GM21717 (cell line): ENCODE data around the gene USP11.

Experiments used
- ATAC-seq: cut with Tn5 transposase; IDR thresholded peaks from one replicate; pipeline ENCODE4 v1.9.1; 2021; ENCODE audit warnings: mild to moderate bottlenecking, moderate library complexity; ENCODE audit not compliant: unreplicated experiment

The USP11 gene

DNA sequence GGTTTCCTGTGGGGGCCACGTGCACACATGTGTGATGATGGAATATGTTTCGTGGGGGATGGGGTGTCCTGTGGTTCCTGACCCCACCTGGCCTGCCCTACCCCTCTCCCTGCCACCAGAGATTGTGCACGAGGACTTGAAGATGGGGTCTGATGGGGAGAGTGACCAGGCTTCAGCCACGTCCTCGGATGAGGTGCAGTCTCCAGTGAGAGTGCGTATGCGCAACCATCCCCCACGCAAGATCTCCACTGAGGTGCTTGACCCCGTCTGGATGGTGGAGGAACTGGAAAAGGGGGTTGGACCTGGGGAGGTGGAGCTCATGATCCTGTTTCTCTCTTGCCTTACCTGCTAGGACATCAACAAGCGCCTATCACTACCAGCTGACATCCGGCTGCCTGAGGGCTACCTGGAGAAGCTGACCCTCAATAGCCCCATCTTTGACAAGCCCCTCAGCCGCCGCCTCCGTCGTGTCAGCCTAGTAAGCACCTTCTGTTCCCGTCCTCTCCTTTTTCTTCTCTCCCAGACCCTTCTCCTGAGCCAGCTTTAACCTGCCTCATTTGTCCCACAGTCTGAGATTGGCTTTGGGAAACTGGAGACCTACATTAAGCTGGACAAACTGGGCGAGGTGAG, 8.4 kb upstream of the USP11 start:
- ATAC-seq: no peak

DNA sequence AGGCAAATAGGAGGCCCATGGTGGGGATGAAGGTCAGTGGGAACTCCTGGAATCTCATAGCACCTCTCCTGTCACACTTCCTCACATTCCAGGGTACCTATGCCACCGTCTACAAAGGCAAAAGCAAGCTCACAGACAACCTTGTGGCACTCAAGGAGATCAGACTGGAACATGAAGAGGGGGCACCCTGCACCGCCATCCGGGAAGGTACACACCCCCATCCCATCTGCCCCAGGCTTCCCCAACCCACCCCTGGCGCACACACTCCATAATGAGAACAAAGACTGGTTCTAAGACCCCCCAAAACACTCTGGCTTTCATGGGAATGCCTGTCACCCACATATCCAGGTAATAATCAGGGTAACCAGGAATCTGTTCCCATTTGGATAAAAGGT, 7.9 kb upstream of the USP11 start:
- no peak for ATAC-seq

DNA sequence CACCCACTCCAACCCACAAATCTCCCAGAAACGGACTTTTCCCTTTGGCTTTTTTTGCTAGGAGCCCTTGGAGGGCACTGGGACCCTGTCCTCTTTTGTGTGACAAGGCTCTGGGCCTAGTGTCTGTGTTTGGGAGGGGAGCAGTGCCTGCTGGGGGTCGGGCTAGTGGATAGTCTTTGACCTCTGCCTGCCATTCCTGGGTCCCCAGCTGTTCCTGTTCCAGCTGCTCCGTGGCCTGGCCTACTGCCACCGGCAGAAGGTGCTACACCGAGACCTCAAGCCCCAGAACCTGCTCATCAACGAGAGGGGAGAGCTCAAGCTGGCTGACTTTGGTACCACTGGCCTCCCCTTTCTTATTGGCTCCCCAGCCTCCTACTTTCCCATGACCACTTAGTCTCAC, 6.7 kb upstream of the USP11 start:
- ATAC-seq: no peak

DNA sequence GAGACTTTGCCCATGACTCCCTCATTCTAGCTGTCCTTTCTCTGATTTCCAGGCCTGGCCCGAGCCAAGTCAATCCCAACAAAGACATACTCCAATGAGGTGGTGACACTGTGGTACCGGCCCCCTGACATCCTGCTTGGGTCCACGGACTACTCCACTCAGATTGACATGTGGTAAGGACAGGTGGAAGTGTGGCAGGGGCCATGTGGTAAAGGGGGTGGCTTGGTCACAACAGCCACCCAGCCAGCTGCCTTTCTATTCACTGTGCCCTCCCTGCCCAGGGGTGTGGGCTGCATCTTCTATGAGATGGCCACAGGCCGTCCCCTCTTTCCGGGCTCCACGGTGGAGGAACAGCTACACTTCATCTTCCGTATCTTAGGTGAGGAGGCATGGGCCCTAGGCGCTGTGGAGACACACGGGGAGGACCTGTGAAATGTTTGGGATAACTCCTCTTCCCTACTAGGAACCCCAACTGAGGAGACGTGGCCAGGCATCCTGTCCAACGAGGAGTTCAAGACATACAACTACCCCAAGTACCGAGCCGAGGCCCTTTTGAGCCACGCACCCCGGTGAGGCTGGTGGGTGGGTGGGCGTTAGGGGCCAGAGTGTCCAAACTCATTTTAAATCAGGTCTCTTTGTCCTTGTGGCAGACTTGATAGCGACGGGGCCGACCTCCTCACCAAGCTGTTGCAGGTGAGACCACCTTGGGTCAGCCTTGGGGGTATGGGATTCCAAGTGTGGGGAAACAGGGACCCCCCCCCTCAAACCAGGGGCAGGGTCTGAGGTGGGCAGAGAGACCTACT, 6.1 kb upstream of the USP11 start:
- no peak for ATAC-seq

DNA sequence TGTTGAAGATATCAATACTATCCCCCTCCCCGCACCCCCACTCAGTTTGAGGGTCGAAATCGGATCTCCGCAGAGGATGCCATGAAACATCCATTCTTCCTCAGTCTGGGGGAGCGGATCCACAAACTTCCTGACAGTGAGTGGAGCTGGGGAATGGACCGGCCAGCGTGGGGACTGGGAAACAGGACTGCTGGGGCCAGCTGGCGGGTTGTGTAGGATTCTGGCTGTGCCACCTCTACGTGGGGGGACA, 5.5 kb upstream of the USP11 start:
- no peak for ATAC-seq

DNA sequence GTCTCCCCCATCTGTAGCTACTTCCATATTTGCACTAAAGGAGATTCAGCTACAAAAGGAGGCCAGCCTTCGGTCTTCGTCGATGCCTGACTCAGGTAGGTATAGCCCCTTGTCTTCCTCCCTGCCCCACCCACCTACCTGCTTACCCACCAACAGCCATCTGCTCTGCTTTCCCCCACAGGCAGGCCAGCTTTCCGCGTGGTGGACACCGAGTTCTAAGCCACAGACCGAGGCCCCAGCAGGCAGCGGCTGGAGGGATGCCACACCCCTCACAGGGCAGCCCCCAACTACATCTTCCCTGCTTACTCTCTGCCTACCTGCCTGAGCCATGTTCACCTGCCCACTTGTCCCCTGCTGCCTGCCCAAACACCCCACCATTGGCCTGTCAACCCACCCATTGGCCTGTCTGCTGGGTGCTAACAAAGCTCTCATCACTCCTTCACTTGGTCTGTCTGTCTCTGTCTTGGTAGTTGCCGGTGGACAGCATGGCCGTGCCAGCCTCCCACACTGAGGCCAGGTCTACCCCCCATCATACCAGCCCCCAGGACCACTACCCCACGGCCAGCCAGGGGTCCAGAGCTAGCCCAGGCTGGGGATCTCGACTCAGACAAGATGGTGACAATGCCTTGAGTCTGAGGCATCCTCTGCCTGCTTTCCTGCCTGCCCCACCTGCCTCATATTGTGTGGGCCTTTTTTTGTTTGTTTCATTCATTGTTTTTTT, 4.1 kb upstream of the USP11 start:
- no peak for ATAC-seq

DNA sequence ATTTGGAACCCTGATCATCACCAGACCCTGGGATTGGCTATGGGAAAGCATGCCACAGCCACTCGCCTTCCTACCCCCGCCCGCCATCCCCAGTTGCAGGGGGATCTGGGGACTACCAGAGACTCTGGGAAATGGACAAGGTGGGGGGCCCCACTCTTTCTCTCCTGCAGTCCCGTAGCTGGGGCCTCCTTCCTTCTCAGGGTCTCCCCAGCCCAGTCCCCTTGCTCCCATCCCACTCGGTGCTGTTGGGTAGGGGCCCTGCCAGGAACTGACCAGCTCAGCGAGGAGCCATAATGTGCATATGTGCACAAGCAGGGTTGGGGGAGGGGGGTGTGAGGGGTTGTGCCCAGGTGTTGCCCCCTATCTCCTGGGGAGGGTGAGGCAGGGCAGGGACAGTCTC, 3.4 kb upstream of the USP11 start:
- ATAC-seq: no peak

DNA sequence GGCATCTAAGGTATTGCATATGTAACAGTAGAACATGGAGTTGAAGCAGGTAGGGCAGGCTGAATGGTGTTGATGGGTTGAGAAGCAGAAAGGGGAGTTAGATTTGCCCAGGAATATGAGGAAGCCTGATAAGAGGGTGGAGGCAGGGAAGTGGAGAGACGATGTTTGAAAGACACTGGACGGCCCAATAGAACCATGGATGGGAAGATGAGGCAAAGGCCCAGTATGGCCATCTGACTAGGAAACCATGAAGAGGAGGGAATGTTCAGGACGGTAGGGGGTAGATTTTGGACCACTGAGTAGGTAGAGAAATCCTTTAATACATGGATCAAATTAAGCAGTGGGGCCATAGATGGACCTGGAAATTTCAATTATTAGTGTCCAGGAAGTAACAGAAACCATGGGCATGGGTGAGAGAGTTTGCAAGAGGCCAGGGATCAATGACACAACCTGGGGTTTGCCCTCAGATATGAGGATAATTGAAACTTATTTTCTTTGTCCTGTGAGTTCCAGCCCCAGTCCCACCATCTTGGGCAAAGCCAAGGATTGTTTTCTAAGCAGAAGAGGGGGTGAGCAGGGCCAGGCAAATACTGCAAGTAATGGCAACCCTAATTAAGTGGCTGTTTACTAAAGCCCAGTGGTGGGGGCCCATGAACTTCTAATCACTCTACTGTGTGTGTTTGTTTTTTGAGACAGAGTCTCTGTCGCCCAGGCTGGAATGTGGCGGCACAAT, 2.5 kb upstream of the USP11 start:
- ATAC-seq: no peak

DNA sequence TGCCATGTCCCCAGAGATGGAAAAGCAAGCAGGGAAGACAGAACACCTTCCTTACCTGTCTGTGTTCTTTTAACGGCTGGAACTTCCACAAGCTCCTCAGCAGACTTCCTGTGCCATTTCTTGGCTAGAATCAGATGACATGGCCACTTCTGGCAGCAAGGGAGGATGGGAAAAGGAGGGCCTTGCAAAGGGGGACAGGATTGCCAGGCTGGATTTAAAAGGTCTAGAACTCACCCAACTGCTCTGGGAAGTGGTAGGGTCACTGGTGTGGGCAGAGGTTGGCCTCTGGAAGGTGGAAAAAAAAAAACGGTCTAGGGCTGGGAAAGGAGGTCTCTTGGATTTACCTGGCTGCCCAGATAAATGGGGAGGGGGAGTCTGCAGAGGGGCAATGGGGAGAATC, 1.6 kb upstream of the USP11 start:
- no peak for ATAC-seq

DNA sequence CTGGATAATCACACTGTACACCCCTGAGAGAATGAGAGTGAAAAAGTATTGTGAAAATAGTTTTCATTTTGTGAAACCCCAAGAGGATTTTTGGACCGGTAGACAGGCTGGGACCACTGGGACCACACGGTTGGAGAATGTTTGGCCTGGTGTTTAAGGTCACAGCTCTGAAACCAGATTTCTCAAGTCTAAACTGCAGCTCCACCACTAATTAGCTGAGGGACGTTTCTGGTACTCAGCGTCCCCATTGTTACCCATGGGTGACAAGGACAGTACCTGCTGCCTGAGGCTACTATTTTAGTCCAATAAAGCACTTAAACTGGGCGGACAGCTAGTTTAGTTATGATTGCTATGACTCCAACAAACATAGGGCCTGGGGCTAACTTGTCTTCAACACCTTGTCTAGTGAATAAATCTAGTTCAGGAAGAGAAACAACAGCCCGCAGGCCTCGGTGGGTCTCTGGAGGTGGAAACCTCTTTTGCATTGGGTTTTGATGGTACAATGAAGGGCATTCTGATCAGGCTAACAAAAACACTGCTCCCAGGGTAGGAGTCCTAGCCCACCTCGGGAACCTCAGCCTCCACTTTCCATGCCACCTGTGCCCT, 509 bp upstream of the USP11 start:
- ATAC-seq: no peak

DNA sequence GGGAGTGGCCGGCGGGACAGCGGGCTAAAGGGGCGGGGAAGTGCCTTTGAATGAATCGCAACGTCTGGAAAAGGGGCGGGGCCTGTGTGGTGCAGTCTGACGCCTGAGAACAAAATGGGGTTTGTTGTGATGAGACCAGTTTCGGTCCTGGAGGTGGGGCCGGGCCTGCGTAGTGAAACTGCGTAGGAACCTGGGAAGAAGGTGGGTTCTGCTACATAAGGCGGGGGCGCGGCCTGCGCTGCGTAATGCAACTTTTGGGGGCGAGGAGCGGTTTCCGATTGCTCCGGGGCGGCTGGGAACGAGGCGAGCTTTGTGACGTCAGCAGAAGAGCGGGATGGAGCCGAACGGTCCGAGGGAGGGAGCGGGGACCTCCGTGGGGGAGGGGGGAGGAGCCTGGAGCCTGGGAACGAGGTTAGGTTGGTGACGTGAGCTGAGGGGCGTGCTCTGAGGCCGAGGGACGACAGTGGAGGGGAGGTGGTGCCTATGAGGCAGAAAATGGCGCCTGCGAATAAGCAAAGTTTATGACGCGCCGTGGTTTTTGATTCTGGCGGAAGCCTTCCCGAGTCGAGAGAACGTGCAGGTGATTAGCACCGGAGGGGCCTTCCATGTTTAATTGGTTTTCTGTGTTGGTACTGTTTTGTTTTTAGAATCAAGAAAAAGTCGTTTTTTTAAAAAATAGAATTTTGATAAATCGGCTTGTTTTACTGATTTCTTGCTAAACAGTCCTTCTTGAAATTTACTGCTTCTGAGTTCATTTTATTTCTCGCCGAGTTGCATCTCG, 714 bp downstream of the USP11 start:
- ATAC-seq: peak; percentile 80

DNA sequence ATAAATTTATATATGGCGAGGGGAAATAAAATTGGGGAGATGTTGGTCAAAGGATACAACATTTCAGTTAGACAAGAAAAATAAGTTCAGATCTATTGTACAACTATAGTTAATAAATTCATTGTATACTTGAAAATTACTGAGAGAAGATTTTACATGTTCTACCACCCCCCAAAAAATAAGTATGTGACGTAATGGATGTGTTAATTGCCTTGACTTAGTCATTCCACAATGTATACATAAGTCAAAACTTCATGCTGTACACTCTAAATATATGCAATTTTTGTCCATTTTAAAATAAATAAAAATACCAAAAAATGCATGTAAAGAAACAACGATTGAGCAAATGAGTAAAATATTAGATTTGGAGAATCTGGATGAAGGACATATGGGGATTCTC, 1.8 kb downstream of the USP11 start:
- no peak for ATAC-seq

DNA sequence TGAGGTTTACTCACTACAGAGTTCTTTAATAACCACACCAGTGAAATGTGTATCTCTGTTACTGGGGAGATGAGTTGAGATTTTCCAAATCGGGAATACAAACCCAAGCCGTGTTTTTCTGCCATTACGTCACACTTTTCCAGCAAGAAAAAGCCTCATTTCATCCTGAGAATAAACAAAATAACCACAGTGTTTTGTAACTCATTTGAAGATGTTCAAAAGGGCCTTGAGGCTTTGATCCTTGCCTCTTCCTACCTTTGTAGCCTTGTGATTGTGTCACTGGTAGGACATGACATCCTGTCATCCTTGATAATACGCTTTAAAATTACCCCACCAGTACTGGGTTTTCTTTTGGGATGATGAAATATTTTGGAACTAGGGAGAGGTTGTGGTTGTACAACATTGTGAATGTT, 2.9 kb downstream of the USP11 start:
- no peak for ATAC-seq

DNA sequence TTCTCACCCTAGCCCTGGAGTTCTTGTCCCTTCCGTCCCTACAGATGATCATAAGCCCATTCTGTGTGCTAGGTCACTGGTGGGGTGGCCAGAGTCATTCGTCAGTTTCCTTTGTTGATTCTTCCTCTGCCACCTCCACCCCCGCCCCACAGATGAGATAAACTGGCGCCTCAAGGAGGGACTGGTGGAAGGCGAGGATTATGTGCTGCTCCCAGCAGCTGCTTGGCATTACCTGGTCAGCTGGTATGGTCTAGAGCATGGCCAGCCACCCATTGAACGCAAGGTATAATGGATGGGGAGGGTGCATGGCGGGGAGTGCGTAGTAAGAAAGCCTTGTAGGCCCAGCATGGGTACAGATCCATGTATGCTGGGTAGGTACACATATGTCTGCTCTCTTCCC, 6.4 kb downstream of the USP11 start:
- ATAC-seq: no peak

DNA sequence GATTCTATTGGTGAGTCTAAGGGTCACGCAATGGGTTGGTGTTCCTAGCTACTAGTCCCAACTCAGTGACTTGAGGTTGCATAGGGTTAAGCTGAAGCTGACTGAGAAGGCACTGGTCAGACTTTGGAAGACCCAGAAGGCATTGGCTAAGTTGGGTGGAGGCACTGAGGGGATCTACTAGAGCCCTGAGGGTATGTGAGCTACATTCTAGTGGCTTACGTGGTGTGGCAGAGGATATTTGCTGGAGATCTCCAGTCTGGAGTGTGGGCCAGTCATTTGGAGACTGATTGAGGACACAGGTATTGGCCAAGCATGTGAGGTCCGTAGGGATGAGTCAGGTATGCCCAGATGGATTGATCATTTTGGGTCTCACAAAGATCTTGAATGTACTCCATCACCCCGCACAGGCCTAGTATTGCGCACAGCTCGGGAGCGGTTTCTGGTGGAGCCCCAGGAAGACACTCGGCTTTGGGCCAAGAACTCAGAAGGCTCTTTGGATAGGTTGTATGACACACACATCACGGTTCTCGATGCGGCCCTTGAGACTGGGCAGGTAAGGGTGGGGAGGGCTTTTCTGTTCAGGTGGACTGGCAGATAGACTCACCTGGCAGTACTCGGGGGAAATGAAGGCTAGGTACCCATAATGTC, 7.2 kb downstream of the USP11 start:
- ATAC-seq: no peak

DNA sequence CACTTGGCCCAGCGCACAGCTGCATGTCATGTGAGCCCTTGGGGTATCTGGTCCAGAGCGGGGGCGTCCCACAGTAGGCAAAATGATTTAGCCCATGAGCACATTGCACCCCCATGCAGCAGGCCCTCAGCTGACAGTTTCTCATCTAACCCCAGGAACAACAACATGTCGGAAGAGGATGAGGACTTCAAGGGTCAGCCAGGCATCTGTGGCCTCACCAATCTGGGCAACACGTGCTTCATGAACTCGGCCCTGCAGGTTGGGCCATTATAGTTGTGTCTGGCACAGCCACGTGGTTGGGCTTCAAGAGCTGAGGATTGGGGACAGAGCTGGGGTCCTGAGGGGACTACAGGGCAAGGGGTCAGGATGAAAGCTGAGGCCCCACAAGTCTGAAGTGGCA, 7.8 kb downstream of the USP11 start:
- ATAC-seq: no peak

DNA sequence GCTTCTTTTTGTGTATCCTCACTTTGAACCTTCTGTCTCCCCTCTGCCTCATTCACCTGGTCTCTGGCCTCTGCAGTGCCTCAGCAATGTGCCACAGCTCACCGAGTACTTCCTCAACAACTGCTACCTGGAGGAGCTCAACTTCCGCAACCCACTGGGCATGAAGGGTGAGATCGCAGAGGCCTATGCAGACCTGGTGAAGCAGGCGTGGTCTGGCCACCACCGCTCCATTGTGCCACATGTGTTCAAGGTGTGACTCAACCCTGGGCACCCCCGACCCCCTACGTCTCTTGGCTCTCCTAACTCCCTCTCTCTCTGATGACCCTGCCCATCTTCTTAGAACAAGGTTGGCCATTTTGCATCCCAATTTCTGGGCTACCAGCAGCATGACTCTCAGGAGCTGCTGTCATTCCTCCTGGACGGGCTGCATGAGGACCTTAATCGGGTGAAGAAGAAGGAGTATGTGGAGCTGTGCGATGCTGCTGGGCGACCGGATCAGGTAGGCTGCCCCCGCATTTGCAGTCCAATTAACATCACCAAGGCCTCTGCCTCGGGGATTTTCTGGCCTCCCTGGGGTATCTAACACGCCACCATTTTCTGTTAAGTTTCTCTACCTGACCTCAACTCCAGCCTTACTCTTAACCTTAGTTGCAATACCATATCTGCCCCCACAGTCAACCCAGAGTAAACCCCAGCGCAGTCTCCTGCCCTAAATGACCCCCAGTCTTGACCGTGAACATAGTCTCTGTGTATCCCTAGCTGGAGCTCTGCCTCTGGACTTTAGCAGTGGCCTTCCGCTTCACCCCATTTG, 8.6 kb downstream of the USP11 start:
- ATAC-seq: no peak

DNA sequence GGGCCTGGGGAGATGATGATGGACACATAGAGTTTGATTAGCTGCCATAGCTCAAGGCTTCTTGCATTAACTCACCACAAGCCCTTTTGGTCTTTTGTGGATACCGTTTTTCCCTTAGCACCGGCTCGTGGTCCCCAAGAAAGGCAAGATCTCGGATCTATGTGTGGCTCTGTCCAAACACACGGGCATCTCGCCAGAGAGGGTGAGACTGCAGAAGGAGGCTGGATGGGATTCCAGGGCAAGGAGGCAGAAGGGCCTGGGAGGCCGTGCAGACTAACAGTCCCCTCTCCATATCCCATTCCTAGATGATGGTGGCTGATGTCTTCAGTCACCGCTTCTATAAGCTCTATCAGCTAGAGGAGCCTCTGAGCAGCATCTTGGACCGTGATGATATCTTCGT, 9.5 kb downstream of the USP11 start:
- no peak for ATAC-seq

DNA sequence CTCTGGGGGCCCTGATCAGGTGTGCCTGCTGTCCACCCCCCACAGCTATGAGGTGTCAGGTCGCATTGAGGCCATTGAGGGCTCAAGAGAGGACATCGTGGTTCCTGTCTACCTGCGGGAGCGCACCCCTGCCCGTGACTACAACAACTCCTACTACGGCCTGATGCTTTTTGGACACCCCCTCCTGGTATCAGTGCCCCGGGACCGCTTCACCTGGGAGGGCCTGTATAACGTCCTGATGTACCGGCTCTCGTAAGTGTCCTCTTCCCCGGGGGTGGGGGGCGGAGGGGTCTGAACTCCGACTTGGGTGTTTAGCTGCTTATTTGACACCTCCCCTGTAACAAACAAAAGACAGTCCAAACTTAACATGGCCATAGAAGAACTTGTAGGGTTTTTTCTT, 10.5 kb downstream of the USP11 start:
- no peak for ATAC-seq
